Fibroblast of the aortic adventitia (primary cell): ENCODE data around the gene GDF15. TPM values are rescaled to one million over a fixed set of nuclear protein-coding genes. Genes with fewer than 3 reads are reported as not detected.

ENCODE experiments used
- DNase-seq: peaks from one replicate; pipeline ENCODE4 v3.0.0-alpha.2; 2010; ENCODE audit warnings: low read depth
- H3K4me3 ChIP-seq: 2 replicates; pipeline ENCODE4 v1.5.1; 2011; ENCODE audit warnings: low read depth, mild to moderate bottlenecking, control low read depth, low read length, moderate library complexity
- CTCF ChIP-seq: IDR thresholded peaks from 2 replicates; pipeline ENCODE4 v1.5.1; 2011; ENCODE audit warnings: mild to moderate bottlenecking, low read length, control low read depth, inconsistent platforms; ENCODE audit not compliant: insufficient read depth
- total RNA-seq: library from RNA; depleted of rRNA; stranded (reverse); fragments of >200 nt; gene quantifications from 2 replicates; pipeline ENCODE4 v1.2.3, GENCODE V29; 2012; ENCODE audit warnings: low replicate concordance

The GDF15 gene
- total RNA-seq, 1 donor: 23.8 TPM

GRCh38 chr19:18424122-18424889 lies 38.3 kb downstream of the GDF15 start:
- TF ChIP-seq CTCF: no peak
- no peak for DNase-seq
- no peak overlapping the region for H3K4me3 ChIP-seq

- DNase-seq: no peak
- H3K4me3 ChIP-seq: no peak overlapping the region
- no peak for TF ChIP-seq CTCF
Measured at GRCh38 chr19:18424890-18425514, 39.0 kb downstream of the GDF15 start.

GRCh38 chr19:18425515-18426415 lies 39.8 kb downstream of the GDF15 start:
- peak; percentile 66 for DNase-seq
- TF ChIP-seq CTCF: peak; percentile 36
- peak overlapping the region; percentile 31 for H3K4me3 ChIP-seq

GRCh38 chr19:18426416-18426767 lies 40.4 kb downstream of the GDF15 start:
- H3K4me3 ChIP-seq: peak overlapping the region; percentile 31
- no peak for TF ChIP-seq CTCF
- DNase-seq: no peak

GRCh38 chr19:18427080-18427742 lies 41.3 kb downstream of the GDF15 start:
- no peak for DNase-seq
- H3K4me3 ChIP-seq: no peak overlapping the region
- no peak for TF ChIP-seq CTCF

GRCh38 chr19:18427743-18428113 lies 41.8 kb downstream of the GDF15 start:
- no peak for TF ChIP-seq CTCF
- DNase-seq: no peak
- no peak overlapping the region for H3K4me3 ChIP-seq
